Astrocyte of the spinal cord (primary cell): Measurements from ENCODE around the gene TJP3.

Experiments used
- DNase-seq: peaks from one replicate; pipeline ENCODE4 v3.0.0; 2011; ENCODE audit warnings: low read depth, low spot score
- H3K4me3 ChIP-seq: 2 replicates; pipeline ENCODE4 v1.5.1; 2011; ENCODE audit warnings: low read depth, mild to moderate bottlenecking, low read length, moderate library complexity
- in situ Hi-C: cut with HindIII; loops from 2 replicates; pipeline ENCODE4 v1.10.0; 2017; ENCODE audit warnings: low sequenced_read_pairs
- TF ChIP-seq, protein P1 (sequence below): IDR thresholded peaks from 2 replicates; pipeline ENCODE4 v1.5.1; 2012; ENCODE audit warnings: low read depth, mild to moderate bottlenecking, low read length, inconsistent platforms

TJP3 gene

GRCh38 chr19:3745363-3746045, 37.3 kb downstream of the TJP3 start:
- in situ Hi-C loops = no loop called here
- TF ChIP-seq, protein P1, sequence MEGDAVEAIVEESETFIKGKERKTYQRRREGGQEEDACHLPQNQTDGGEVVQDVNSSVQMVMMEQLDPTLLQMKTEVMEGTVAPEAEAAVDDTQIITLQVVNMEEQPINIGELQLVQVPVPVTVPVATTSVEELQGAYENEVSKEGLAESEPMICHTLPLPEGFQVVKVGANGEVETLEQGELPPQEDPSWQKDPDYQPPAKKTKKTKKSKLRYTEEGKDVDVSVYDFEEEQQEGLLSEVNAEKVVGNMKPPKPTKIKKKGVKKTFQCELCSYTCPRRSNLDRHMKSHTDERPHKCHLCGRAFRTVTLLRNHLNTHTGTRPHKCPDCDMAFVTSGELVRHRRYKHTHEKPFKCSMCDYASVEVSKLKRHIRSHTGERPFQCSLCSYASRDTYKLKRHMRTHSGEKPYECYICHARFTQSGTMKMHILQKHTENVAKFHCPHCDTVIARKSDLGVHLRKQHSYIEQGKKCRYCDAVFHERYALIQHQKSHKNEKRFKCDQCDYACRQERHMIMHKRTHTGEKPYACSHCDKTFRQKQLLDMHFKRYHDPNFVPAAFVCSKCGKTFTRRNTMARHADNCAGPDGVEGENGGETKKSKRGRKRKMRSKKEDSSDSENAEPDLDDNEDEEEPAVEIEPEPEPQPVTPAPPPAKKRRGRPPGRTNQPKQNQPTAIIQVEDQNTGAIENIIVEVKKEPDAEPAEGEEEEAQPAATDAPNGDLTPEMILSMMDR = no peak

GRCh38 chr19:3746371-3747056, 38.3 kb downstream of the TJP3 start:
- TF ChIP-seq, protein P1 = no peak
- DNase-seq = no peak
- in situ Hi-C loops = no loop called here
- no peak overlapping the region for H3K4me3 ChIP-seq

More at GRCh38 chr19:3745363-3746045, 37.3 kb downstream of the TJP3 start:
- no peak for DNase-seq
- H3K4me3 ChIP-seq = no peak overlapping the region

- TF ChIP-seq, protein P1 = no peak
These were observed 40.8 kb downstream of the TJP3 start for GRCh38 chr19:3748965-3749364.

DNA sequence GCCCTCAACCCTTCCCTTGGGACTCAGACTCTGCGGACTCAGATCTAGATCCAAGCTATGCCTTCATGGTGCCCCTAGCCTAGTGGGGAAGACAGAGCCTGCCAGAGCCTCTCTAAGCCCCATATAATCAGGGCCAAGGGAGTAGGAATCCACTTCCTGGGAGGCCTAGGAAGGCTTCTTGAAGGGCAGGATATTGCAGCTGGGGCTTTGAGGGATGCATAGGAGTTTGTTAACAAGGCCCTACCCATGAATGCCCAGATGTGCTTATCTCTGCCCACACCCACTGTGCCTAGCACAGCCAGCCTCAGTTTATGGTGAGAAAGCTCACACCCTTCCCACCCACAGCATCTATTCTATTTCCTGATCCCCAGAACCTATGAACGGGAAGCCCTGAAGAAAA, 42.0 kb downstream of the TJP3 start:
- in situ Hi-C loops = no loop called here
- TF ChIP-seq, protein P1 = no peak
- no peak overlapping the region for H3K4me3 ChIP-seq
- no peak for DNase-seq

More at GRCh38 chr19:3748965-3749364, 40.8 kb downstream of the TJP3 start:
- in situ Hi-C loops = no loop called here
- no peak for DNase-seq
- no peak overlapping the region for H3K4me3 ChIP-seq

DNA sequence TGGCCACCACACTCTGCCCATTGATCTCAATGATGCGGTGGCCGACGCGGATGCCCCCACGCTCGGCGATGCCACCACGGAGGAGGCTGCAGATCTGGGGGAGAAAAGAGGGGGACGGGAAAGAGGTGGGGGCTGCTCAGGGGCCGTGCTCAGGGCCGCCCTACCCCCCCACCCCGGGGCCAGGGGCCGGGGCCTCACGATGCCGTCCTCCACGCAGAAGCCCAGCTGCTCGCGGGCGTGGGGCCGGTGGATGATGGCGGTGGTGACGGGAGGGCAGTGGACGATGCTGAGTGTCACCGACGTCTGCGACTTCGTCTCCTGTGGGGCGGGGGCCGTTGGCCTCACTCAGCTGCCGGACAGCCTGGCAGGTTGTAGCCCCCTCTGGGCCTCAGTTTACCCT, 43.1 kb downstream of the TJP3 start:
- no peak for DNase-seq
- in situ Hi-C loops = no loop called here
- H3K4me3 ChIP-seq = no peak overlapping the region
- TF ChIP-seq, protein P1 = no peak

DNA sequence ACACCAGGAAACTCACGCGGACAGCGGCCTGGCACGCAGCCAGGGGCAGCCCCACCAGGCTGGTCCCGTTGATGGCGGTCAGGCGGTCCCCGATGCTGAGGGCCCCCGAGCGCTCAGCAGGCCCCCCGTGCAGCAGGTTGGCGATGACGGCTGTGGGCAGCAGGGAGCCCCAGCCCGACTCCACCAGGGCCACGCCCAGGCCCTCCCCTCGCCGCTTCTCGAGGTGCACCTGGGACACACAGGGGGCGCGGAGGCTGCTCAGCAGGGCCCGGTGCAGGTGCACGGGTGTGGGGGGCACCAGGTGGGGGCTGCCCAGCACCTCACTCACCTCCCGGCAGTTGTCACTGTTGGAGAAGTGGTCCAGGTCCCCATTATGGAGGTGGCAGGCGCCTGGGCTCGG, 44.3 kb downstream of the TJP3 start:
- TF ChIP-seq, protein P1 = no peak
- no peak for DNase-seq
- in situ Hi-C loops = no loop called here
- no peak overlapping the region for H3K4me3 ChIP-seq
